Measurements from ENCODE around the gene GSTM3. TPM values are rescaled to one million over a fixed set of nuclear protein-coding genes. Genes with fewer than 3 reads are reported as not detected.
A peak's percentile ranks its signal among the peaks of the same experiment; 100 is the strongest.
"Not testable (repeated sequence)": the region's sequence is repeated elsewhere in the genome, so short reads cannot be mapped to it uniquely, and the experiment has no call there.

GSTM3 gene
- total and polyA plus RNA-seq, 2 donors from 2014 or later, result 54.7 to 405 TPM

GRCh38 chr1:109768335-109768650, 27.5 kb upstream of the GSTM3 start:
- no peaks in the 10 kb centered on the region for H3K27me3 ChIP-seq (ENCODE audit: control insufficient read depth, insufficient read depth, low read length)
- H3K4me3 ChIP-seq (ENCODE audit: low read length in 3 of 3), result no peak overlapping the region
- TF ChIP-seq CTCF (IDR thresholded peaks at IDR 0.05; ENCODE audit: borderline replicate concordance, extremely low read depth, insufficient read depth), result no peak
- H3K9ac ChIP-seq (ENCODE audit: low read length in 3 of 3), result no peak overlapping the region
- FAIRE-seq, result no peak
- intact Hi-C loops (cut with DNase I), result no loop called here
- no peaks in the 10 kb centered on the region for H3K9me3 ChIP-seq (ENCODE audit: control insufficient read depth in 2 of 3, insufficient read depth in 1 of 3, low read length in 3 of 3)
- H3K27ac ChIP-seq (ENCODE audit: low read depth in 2 of 2, low read length in 2 of 2), result no peak overlapping the region
- peaks cover 0 to 1% (median 0%) of the 10 kb centered on the region in 3 donors for H3K4me1 ChIP-seq (ENCODE audit: control insufficient read depth in 2 of 3, insufficient read depth in 2 of 3, low read depth in 1 of 3, low read length in 3 of 3)
- DNase-seq, result peak in 1 of 5 donors; percentile 23
- no peaks in the 10 kb centered on the region for H3K36me3 ChIP-seq (ENCODE audit: control insufficient read depth in 2 of 3, insufficient read depth in 3 of 3, low read length in 3 of 3)

GRCh38 chr1:109767637-109768334, 26.9 kb upstream of the GSTM3 start:
- intact Hi-C loops (cut with DNase I), result no loop called here
- no peak for FAIRE-seq
- no peak overlapping the region for H3K9ac ChIP-seq (ENCODE audit: low read length in 3 of 3)
- H3K9me3 ChIP-seq (ENCODE audit: control insufficient read depth in 2 of 3, insufficient read depth in 1 of 3, low read length in 3 of 3), result no peaks in the 10 kb centered on the region
- TF ChIP-seq CTCF (IDR thresholded peaks at IDR 0.05; ENCODE audit: borderline replicate concordance, extremely low read depth, insufficient read depth), result no peak
- H3K36me3 ChIP-seq (ENCODE audit: control insufficient read depth in 2 of 3, insufficient read depth in 3 of 3, low read length in 3 of 3), result no peaks in the 10 kb centered on the region
- no peaks in the 10 kb centered on the region for H3K27me3 ChIP-seq (ENCODE audit: control insufficient read depth, insufficient read depth, low read length)
- no peak overlapping the region for H3K27ac ChIP-seq (ENCODE audit: low read depth in 2 of 2, low read length in 2 of 2)
- H3K4me3 ChIP-seq (ENCODE audit: low read length in 3 of 3), result no peak overlapping the region
- peaks cover 0 to 5% (median 0%) of the 10 kb centered on the region in 3 donors for H3K4me1 ChIP-seq (ENCODE audit: control insufficient read depth in 2 of 3, insufficient read depth in 2 of 3, low read depth in 1 of 3, low read length in 3 of 3)
- peak in 2 of 5 donors; percentile 30 to 39 for DNase-seq

- FAIRE-seq; H3K36me3 ChIP-seq (ENCODE audit: control insufficient read depth in 2 of 3, insufficient read depth in 3 of 3, low read length in 3 of 3); H3K9ac ChIP-seq (ENCODE audit: low read length in 3 of 3); H3K4me3 ChIP-seq (ENCODE audit: low read length in 3 of 3); H3K27me3 ChIP-seq (ENCODE audit: control insufficient read depth, insufficient read depth, low read length); H3K9me3 ChIP-seq (ENCODE audit: control insufficient read depth in 2 of 3, insufficient read depth in 1 of 3, low read length in 3 of 3); intact Hi-C loops (cut with DNase I); H3K4me1 ChIP-seq (ENCODE audit: control insufficient read depth in 2 of 3, insufficient read depth in 2 of 3, low read depth in 1 of 3, low read length in 3 of 3); H3K27ac ChIP-seq (ENCODE audit: low read depth in 2 of 2, low read length in 2 of 2): not testable (repeated sequence)
- DNase-seq, result peak in 1 of 5 donors; percentile 3
Observed at GRCh38 chr1:109766991-109767636, 26.3 kb upstream of the GSTM3 start.

GRCh38 chr1:109765896-109766615, 25.2 kb upstream of the GSTM3 start:
- H3K27me3 ChIP-seq (ENCODE audit: control insufficient read depth, insufficient read depth, low read length), result no peaks in the 10 kb centered on the region
- H3K9ac ChIP-seq (ENCODE audit: low read length in 3 of 3), result no peak overlapping the region
- H3K36me3 ChIP-seq (ENCODE audit: control insufficient read depth in 2 of 3, insufficient read depth in 3 of 3, low read length in 3 of 3), result no peaks in the 10 kb centered on the region
- peaks cover 0 to 6% (median 0%) of the 10 kb centered on the region in 3 donors for H3K4me1 ChIP-seq (ENCODE audit: control insufficient read depth in 2 of 3, insufficient read depth in 2 of 3, low read depth in 1 of 3, low read length in 3 of 3)
- no peak for TF ChIP-seq CTCF (IDR thresholded peaks at IDR 0.05; ENCODE audit: borderline replicate concordance, extremely low read depth, insufficient read depth)
- H3K9me3 ChIP-seq (ENCODE audit: control insufficient read depth in 2 of 3, insufficient read depth in 1 of 3, low read length in 3 of 3), result no peaks in the 10 kb centered on the region
- intact Hi-C loops (cut with DNase I), result no loop called here
- no peak overlapping the region for H3K4me3 ChIP-seq (ENCODE audit: low read length in 3 of 3)
- FAIRE-seq, result no peak
- H3K27ac ChIP-seq (ENCODE audit: low read depth in 2 of 2, low read length in 2 of 2), result no peak overlapping the region
- peak in 2 of 5 donors; percentile 28 to 36 for DNase-seq

Data from kidney (tissue), 14 donors.